ENCODE results near the gene GAK. TPM values are rescaled to one million over a fixed set of nuclear protein-coding genes. Genes with fewer than 3 reads are reported as not detected.
A peak's percentile ranks its signal among the peaks of the same experiment; 100 is the strongest.

GAK gene
- total and polyA plus RNA-seq, 10 donors = 112 to 249 (median 190) TPM

DNA sequence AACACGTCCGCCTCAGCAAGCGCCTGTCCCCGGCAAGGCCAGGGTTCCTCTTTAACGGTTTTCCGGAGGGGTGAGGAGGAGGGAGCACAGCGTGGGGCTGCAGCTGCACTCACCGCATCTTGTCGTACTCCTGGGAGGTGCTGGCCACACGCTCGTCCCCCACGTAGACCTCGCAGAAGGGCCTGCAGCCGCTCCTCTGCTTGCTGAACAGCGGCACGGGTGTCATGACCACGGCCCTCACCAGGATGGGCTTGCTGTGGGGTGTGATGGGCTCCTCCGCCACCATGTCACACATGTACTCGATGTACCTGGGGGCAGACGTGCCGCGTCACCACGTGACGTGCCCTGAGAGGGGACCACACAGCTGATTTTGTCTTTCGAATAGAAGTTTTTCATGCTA is 54.6 kb downstream of the GAK start:
- H3K36me3 ChIP-seq = peaks cover 8 to 100% (median 91%) of the 10 kb centered on the region in 6 donors
- no peak overlapping the region for H3K27ac ChIP-seq
- TF ChIP-seq POLR2A (IDR thresholded peaks at IDR 0.05) = no peak
- TF ChIP-seq POLR2AphosphoS5 (IDR thresholded peaks at IDR 0.05) = peak in 2 of 3 donors; percentile 5 to 45
- no peak for DNase-seq
- H3K27me3 ChIP-seq (replicated peaks in 1 of 7) = no peaks in the 10 kb centered on the region
- no peaks in the 10 kb centered on the region for H3K9me3 ChIP-seq
- peaks cover 0 to 17% (median 0%) of the 10 kb centered on the region in 6 donors for H3K4me1 ChIP-seq
- intact Hi-C loops (cut with DNase I; ENCODE audit: low total_unique reads) = no loop called here
- no peak overlapping the region for H3K4me3 ChIP-seq
- 88 to 93% (median 90%) methylated on average over 25 of the region's 25 CpGs for WGBS, 5 donors

GRCh38 chr4:876780-877179 is 55.3 kb downstream of the GAK start:
- intact Hi-C loops (cut with DNase I; ENCODE audit: low total_unique reads) = no loop called here
- Histone ChIP-seq H3K27me3 (replicated peaks in 1 of 7) (no peaks in the 10 kb centered on the region), H3K4me1 (peaks cover 0 to 17% (median 0%) of the 10 kb centered on the region in 6 donors), H3K27ac (no peak overlapping the region), H3K36me3 (peaks cover 8 to 100% (median 91%) of the 10 kb centered on the region in 6 donors), H3K9me3 (no peaks in the 10 kb centered on the region), H3K4me3 (no peak overlapping the region)
- WGBS, 5 donors = 93 to 96% (median 95%) methylated on average over 24 of the region's 24 CpGs
- TF ChIP-seq CTCF (IDR thresholded peaks at IDR 0.05 in 8 of 11, conservative IDR thresholded peaks at IDR 0.05 in 3 of 11) (peak in 3 of 11 experiments; percentile 14 to 28 (median 20)), POLR2A (IDR thresholded peaks at IDR 0.05) (no peak), POLR2AphosphoS5 (IDR thresholded peaks at IDR 0.05) (peak in 1 of 3 donors; percentile 14)
- no peak for DNase-seq

DNA sequence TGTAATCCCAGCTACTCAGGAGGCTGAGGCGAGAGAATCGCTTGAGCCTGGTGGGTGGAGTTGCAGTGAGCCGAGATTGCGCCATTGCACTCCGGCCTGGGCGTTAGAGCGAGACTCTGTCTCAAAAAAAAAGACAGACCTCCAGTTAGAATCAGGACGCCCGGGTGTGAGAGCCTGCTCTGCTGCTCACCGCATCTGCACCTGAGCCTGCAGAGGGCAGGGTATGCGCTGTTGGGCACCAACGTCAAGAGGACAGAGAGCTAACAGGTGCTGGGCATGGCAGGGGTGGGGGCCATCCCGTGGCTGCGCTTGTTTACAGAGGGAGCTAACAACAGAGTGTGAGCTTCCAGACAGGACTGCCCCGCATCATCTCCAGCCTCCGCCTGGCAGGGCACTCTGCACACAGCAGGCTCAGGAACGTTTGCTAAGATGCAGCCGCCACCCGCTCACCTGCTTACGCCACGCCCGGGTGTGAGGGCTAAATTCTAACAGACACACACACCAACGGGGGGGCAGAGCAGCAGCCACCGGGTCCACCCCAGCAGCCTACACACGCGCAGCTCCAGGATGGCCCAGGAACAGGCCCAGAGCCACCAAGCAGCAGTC is 56.2 kb downstream of the GAK start:
- intact Hi-C loops (cut with DNase I; ENCODE audit: low total_unique reads) = no loop called here
- DNase-seq = no peak
- Histone ChIP-seq H3K9me3 (no peaks in the 10 kb centered on the region), H3K27me3 (replicated peaks in 1 of 7) (no peaks in the 10 kb centered on the region), H3K27ac (no peak overlapping the region), H3K36me3 (peaks cover 4 to 100% (median 87%) of the 10 kb centered on the region in 6 donors), H3K4me1 (peaks cover 0 to 17% (median 0%) of the 10 kb centered on the region in 6 donors), H3K4me3 (no peak overlapping the region)
- no peak for TF ChIP-seq CTCF (IDR thresholded peaks at IDR 0.05 in 8 of 11, conservative IDR thresholded peaks at IDR 0.05 in 3 of 11)
- no peak for TF ChIP-seq POLR2AphosphoS5 (IDR thresholded peaks at IDR 0.05)
- no peak for TF ChIP-seq POLR2A (IDR thresholded peaks at IDR 0.05)
- WGBS, 5 donors = 83 to 94% (median 91%) methylated on average over 17 to 26 of the region's 26 CpGs

DNA sequence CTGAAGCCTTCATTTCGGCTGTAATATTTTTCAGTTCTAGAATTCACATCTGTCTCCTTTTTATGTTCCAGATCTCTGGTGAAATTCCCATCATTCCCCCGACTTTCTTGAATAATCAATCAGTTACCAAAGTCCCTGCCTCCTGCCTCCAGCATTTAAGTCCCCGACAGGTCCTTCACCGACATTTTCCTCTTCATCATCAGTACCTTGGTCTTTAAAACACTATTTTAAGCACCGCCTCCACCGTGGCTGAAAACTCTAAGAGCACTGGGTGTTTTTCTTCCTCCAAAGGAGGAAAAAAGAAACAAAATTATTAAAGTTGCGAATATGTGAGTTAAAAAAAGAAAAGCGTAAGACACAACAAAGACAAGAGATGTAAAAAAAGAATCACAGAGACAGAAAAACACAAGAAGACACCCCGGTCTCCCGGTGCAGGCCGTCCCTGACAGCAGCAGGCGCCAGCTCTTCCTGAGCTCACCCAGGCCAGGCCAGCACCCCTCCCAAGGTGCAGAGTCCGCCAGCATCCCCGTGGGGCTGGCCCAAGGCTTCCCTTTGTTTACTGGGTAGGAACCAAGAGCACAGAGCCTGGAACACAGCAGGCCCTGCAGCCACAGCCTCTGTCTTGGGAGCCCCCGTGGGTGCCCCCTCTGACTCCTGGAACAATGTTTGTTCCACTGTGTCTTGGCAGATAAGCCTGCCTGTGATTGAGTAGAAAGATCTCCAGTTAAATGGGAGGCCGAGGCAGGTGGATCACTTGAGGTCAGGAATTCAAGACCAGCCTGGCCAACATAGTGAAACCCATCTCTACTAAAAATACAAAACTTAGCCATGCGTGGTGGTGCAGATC is 56.9 kb downstream of the GAK start:
- no peak for TF ChIP-seq CTCF (IDR thresholded peaks at IDR 0.05 in 8 of 11, conservative IDR thresholded peaks at IDR 0.05 in 3 of 11)
- peak in 1 of 3 donors; percentile 16 for TF ChIP-seq POLR2AphosphoS5 (IDR thresholded peaks at IDR 0.05)
- no peak for TF ChIP-seq POLR2A (IDR thresholded peaks at IDR 0.05)
- no peak for DNase-seq
- Histone ChIP-seq H3K27me3 (replicated peaks in 1 of 7) (no peaks in the 10 kb centered on the region), H3K4me3 (no peak overlapping the region), H3K4me1 (peaks cover 0 to 17% (median 0%) of the 10 kb centered on the region in 6 donors), H3K27ac (no peak overlapping the region), H3K36me3 (peaks cover 7 to 100% (median 87%) of the 10 kb centered on the region in 6 donors), H3K9me3 (no peaks in the 10 kb centered on the region)
- intact Hi-C loops (cut with DNase I; ENCODE audit: low total_unique reads) = no loop called here
- 89 to 95% (median 92%) methylated on average over 17 of the region's 17 CpGs for WGBS, 5 donors

Measured in spleen (tissue), 11 donors.